Ovary (tissue), 9 donors: ENCODE results near the gene KCNIP1. TPM values are rescaled to one million over a fixed set of nuclear protein-coding genes. Genes with fewer than 3 reads are reported as not detected.

Experiments used
- DNase-seq, 5 donors: peaks; one replicate each; pipeline ENCODE4 v3.0.0-alpha.2; 2019 to 2020
- H3K27ac ChIP-seq, 2 donors: fragments of 200-600 bp; one replicate each; pipeline versions ENCODE4 v1.5.1 to v1.8.0; 2019 to 2022
- H3K27me3 ChIP-seq: fragments of 200-600 bp; one replicate; pipeline ENCODE4 v1.8.0; 2022
- H3K36me3 ChIP-seq: fragments of 200-600 bp; sonication (generic); one replicate; pipeline ENCODE4 v1.5.1; 2019
- H3K4me1 ChIP-seq: one replicate; pipeline ENCODE4 v1.8.1; 2013; ENCODE audit warnings: mild to moderate bottlenecking, moderate library complexity; ENCODE audit not compliant: insufficient read depth
- H3K4me3 ChIP-seq: fragments of 200-600 bp; sonication (generic); one replicate; pipeline ENCODE4 v1.5.1; 2017
- H3K9me3 ChIP-seq, 2 donors: fragments of 200-600 bp in 1 of 2; sonication (generic) in 1 of 2; one replicate each; pipeline versions ENCODE4 v1.5.1 to v1.8.1; 2013 to 2019; ENCODE audit warnings: mild to moderate bottlenecking in 1 of 2, moderate library complexity in 1 of 2
- CTCF ChIP-seq, 3 donors: fragments of 450-650 bp in 2 of 3; fragments of 200-600 bp in 1 of 3; IDR thresholded peaks; one replicate each; pipeline versions ENCODE4 v1.5.1 to v1.8.0; 2016 to 2022; ENCODE audit warnings: antibody characterized with exemption in 3 of 3, mild to moderate bottlenecking in 1 of 3
- EP300 ChIP-seq: sonication (generic); formaldehyde crosslinking; IDR thresholded peaks from one replicate; pipeline ENCODE4 v1.6.1; 2017; ENCODE audit warnings: antibody characterized with exemption
- POLR2A ChIP-seq: fragments of 450-650 bp; IDR thresholded peaks from one replicate; pipeline ENCODE4 v1.6.1; 2017; ENCODE audit warnings: antibody characterized with exemption, mild to moderate bottlenecking, moderate library complexity
- WGBS, 3 donors: extraction: QIAGEN DNeasy Blood & Tissue Kit in 1 of 3; methylation state at CpG; one replicate each; pipeline versions ENCODE4 v1.1.5 to v1.1.7; 2013 to 2017; 5-methylcytosine and 5-hydroxymethylcytosine counted together
- intact Hi-C, 4 donors: fragments of 100-400 bp; cut with DNase I; formaldehyde crosslinking; loops; one replicate each; pipeline versions ENCODE4 v1.11.0 to v1.15.1; 2022 to 2023
- polyA plus RNA-seq, 2 donors: library from polyadenylated mRNA; stranded (reverse); fragments of 200-250 nt in 1 of 2; fragments of 350-450 nt in 1 of 2; fragmentation: Illumina TruSeq in 1 of 2; extraction: RNeasy Lipid Tissue Mini Kit (QIAGEN cat#74804) in 1 of 2; gene quantifications; one replicate each; pipeline ENCODE4 v1.2.3, GENCODE V29; 2013 to 2014
- total RNA-seq, 7 donors: library from RNA; depleted of rRNA in 2 of 7; stranded (reverse); fragments of >200 nt in 2 of 7; fragmentation: NEBNext Ultra II Directional in 3 of 7; extraction: Animal tissue kit (Norgen Biotek cat#: 25700) in 3 of 7; gene quantifications; one replicate each; pipeline versions ENCODE4 v1.1.0 to v1.2.4, GENCODE V29; 2016 to 2023
- donor health status: DM: no; HTN: no; CAD: no; lungs with moderate emphysema.
- donor health status: DM: no; HTN: no; CAD: no.
- donor health status: Bipolar disorder and iron deficiency.
- donor health status: DM: yes; HTN: yes; CAD: no.
- donor health status: DM: no; HTN: no; CAD: no.
- donor health status: DM: yes; HTN: yes; CAD: no.

The KCNIP1 gene
- total and polyA plus RNA-seq, 9 donors = 0.20 to 2.2 (median 0.66) TPM

GRCh38 chr5:170626507-170627150 lies 122.8 kb downstream of the KCNIP1 start:
- DNase-seq = no peak
- Histone ChIP-seq H3K9me3 (no peaks in the 10 kb centered on the region), H3K4me1 (no peaks in the 10 kb centered on the region), H3K4me3 (no peak overlapping the region), H3K36me3 (no peaks in the 10 kb centered on the region), H3K27me3 (no peaks in the 10 kb centered on the region), H3K27ac (no peak overlapping the region)
- TF ChIP-seq POLR2A (no peak), EP300 (no peak), CTCF (IDR thresholded peaks at IDR 0.05) (no peak)
- intact Hi-C loops = no loop called here
- WGBS, 3 donors = 77 to 86% (median 83%) methylated on average over 13 of the region's 13 CpGs

- intact Hi-C loops = no loop called here
- no peaks in the 10 kb centered on the region for H3K36me3 ChIP-seq
Measured at GRCh38 chr5:170627271-170627670, 123.5 kb downstream of the KCNIP1 start.

DNA sequence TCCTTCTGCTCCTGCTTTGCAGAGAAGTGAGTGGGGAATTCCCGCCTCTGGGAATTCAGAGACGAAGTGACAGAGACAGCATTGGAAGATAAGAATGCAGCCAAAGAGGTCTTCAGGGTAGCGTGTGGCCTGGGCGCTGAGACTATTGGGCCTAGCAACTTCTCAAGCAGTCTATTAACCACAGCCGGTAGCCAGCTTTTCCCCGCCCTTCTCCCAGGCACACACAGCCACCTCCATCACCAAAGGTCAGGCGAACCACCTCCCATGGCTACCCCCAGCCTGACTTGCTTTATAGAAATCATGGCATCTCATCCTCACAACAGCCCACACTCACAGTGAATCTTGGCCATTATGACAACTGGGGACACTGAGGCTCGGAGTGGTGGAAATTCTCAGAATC lies 124.2 kb downstream of the KCNIP1 start:
- no peak overlapping the region for H3K27ac ChIP-seq
- no peaks in the 10 kb centered on the region for H3K27me3 ChIP-seq
- H3K4me1 ChIP-seq = peaks cover 2% of the 10 kb centered on the region
- no peak overlapping the region for H3K4me3 ChIP-seq
- intact Hi-C loops = no loop called here
- WGBS, 3 donors = 94 to 97% (median 95%) methylated on average over 8 of the region's 8 CpGs
- H3K36me3 ChIP-seq = no peaks in the 10 kb centered on the region
- no peaks in the 10 kb centered on the region for H3K9me3 ChIP-seq
- no peak for DNase-seq
- TF ChIP-seq POLR2A = no peak
- no peak for TF ChIP-seq EP300
- no peak for TF ChIP-seq CTCF (IDR thresholded peaks at IDR 0.05)

More at GRCh38 chr5:170627271-170627670, 123.5 kb downstream of the KCNIP1 start:
- Histone ChIP-seq H3K9me3 (no peaks in the 10 kb centered on the region), H3K4me1 (no peaks in the 10 kb centered on the region), H3K27ac (no peak overlapping the region), H3K27me3 (no peaks in the 10 kb centered on the region), H3K4me3 (no peak overlapping the region)
- DNase-seq = no peak
- TF ChIP-seq POLR2A (no peak), EP300 (no peak), CTCF (IDR thresholded peaks at IDR 0.05) (no peak)
- 78 to 89% (median 87%) methylated on average over 3 of the region's 3 CpGs for WGBS, 3 donors

GRCh38 chr5:170628691-170629565 lies 125.1 kb downstream of the KCNIP1 start:
- H3K36me3 ChIP-seq = no peaks in the 10 kb centered on the region
- H3K4me1 ChIP-seq = peaks cover 5% of the 10 kb centered on the region
- H3K9me3 ChIP-seq = no peaks in the 10 kb centered on the region
- H3K4me3 ChIP-seq = no peak overlapping the region
- TF ChIP-seq POLR2A (no peak), EP300 (no peak), CTCF (IDR thresholded peaks at IDR 0.05) (no peak)
- 72 to 82% (median 74%) methylated on average over 19 of the region's 19 CpGs for WGBS, 3 donors
- H3K27me3 ChIP-seq = no peaks in the 10 kb centered on the region
- DNase-seq = no peak
- intact Hi-C loops = no loop called here
- H3K27ac ChIP-seq = no peak overlapping the region
